GM12878 (cell line): ENCODE data around the gene ABL1. TPM values are rescaled to one million over a fixed set of nuclear protein-coding genes. Genes with fewer than 3 reads are reported as not detected.

ENCODE experiments used
- ATAC-seq: fragments of 200-7000 bp; cut with Tn5 transposase; 3 replicates; pipeline ENCODE4 v1.9.1; 2020; ENCODE audit warnings: mild to moderate bottlenecking, moderate library complexity
- BruUV-seq: library from RNA; stranded (reverse); fragments of 400-500 nt; replicated peaks from 2 replicates; lab custom pipeline; 2021; lab: Mats Ljungman, UMichigan
- CTCF ChIA-PET: fragments of 300-600 bp; sonication (Branson Sonifier 250); formaldehyde crosslinking; extraction: SDS; loops from one replicate; lab custom pipeline; 2021; ENCODE audit warnings: inconsistent platforms; lab: Yijun Ruan, JAX
- POLR2A ChIA-PET: fragments of 350-600 bp; formaldehyde crosslinking; extraction: SDS; loops from one replicate; lab custom pipeline; 2021; ENCODE audit warnings: inconsistent platforms; lab: Charles Lee
- RAD21 ChIA-PET: fragments of 300-600 bp; sonication (Branson Sonifier 250); formaldehyde crosslinking; loops from one replicate; lab custom pipeline; 2023; ENCODE audit warnings: antibody characterized with exemption; ENCODE audit not compliant: unreplicated experiment; lab: Charles Lee
- SMC1A ChIA-PET: fragments of 300-600 bp; sonication (Branson Sonifier 250); formaldehyde crosslinking; loops from one replicate; lab custom pipeline; 2023; ENCODE audit not compliant: unreplicated experiment, uncharacterized antibody; lab: Charles Lee
- DNase-seq: peaks from one replicate; pipeline ENCODE4 v3.0.0-alpha.2; 2011; ENCODE audit warnings: low read depth, low spot score
- FAIRE-seq: peaks from 3 replicates; lab custom pipeline; 2011; peaks lifted over from hg19 to GRCh38; lab: Jason Lieb, UNC
- H2AFZ ChIP-seq: 2 replicates; pipeline ENCODE4 v1.6.0; 2011; ENCODE audit warnings: low read depth, low read length, control low read depth; ENCODE audit not compliant: control insufficient read depth
- H3K27ac ChIP-seq: 2 replicates; pipeline ENCODE4 v1.5.1; 2011; ENCODE audit warnings: control low read depth; ENCODE audit not compliant: control insufficient read depth, insufficient read depth
- H3K27me3 ChIP-seq, 2 experiments: replicated peaks in 1 of 2; 2 replicates each; pipeline versions ENCODE4 v1.6.0 to v1.6.1; 2011; ENCODE audit warnings: low read length in 1 of 2; ENCODE audit not compliant: control insufficient read depth in 2 of 2, insufficient read depth in 2 of 2
- H3K36me3 ChIP-seq, 2 experiments: 2 replicates each; pipeline ENCODE4 v1.5.1; 2011; ENCODE audit warnings: low read length in 1 of 2; ENCODE audit not compliant: control insufficient read depth in 2 of 2, insufficient read depth in 2 of 2
- H3K4me1 ChIP-seq: 2 replicates; pipeline ENCODE4 v1.6.1; 2011; ENCODE audit warnings: mild to moderate bottlenecking, low read length, moderate library complexity, mixed read lengths; ENCODE audit not compliant: control insufficient read depth, insufficient read depth
- H3K4me2 ChIP-seq: 2 replicates; pipeline ENCODE4 v1.6.0; 2011; ENCODE audit warnings: control low read depth; ENCODE audit not compliant: control insufficient read depth, insufficient read depth
- H3K4me3 ChIP-seq: fragments of 200-600 bp; sonication (generic); 2 replicates; pipeline ENCODE4 v1.5.1; 2016
- H3K79me2 ChIP-seq: 2 replicates; pipeline ENCODE4 v1.6.0; 2011; ENCODE audit warnings: low read length; ENCODE audit not compliant: control insufficient read depth, insufficient read depth
- H3K9ac ChIP-seq: 2 replicates; pipeline ENCODE4 v1.8.0; 2011; ENCODE audit warnings: low read length, control low read depth, mixed read lengths; ENCODE audit not compliant: control insufficient read depth, insufficient read depth
- H3K9me3 ChIP-seq: replicated peaks from 3 replicates; pipeline ENCODE4 v1.5.1; 2011; ENCODE audit warnings: mild to moderate bottlenecking, low read length; ENCODE audit not compliant: control insufficient read depth, insufficient read depth
- H4K20me1 ChIP-seq: 2 replicates; pipeline ENCODE4 v1.6.0; 2011; ENCODE audit not compliant: control insufficient read depth, insufficient read depth
- ATF2 ChIP-seq: IDR thresholded peaks from 2 replicates; pipeline ENCODE4 v1.6.1; 2012; ENCODE audit warnings: low read length, inconsistent platforms
- BACH1 ChIP-seq: fragments of 450-650 bp; IDR thresholded peaks from 2 replicates; pipeline ENCODE4 v1.6.1; 2017; ENCODE audit warnings: mild to moderate bottlenecking, borderline replicate concordance
- BCLAF1 ChIP-seq: fragments of 450-650 bp; IDR thresholded peaks from 2 replicates; pipeline ENCODE4 v1.6.1; 2017; ENCODE audit warnings: antibody characterized with exemption, mild to moderate bottlenecking, moderate library complexity
- CHD2 ChIP-seq: IDR thresholded peaks from 2 replicates; pipeline ENCODE4 v1.6.1; 2011; ENCODE audit warnings: low read depth, low read length, improper control_type of control experiment, borderline replicate concordance
- EP300 ChIP-seq, 2 experiments: fragments of 150-350 bp in 1 of 2; IDR thresholded peaks; 2 replicates each; pipeline ENCODE4 v1.6.1; 2011 to 2012; ENCODE audit warnings: low read depth in 2 of 2, low read length in 2 of 2, borderline replicate concordance in 1 of 2, improper control_type of control experiment in 1 of 2, inconsistent platforms in 1 of 2; ENCODE audit not compliant: control insufficient read depth in 1 of 2
- GATAD2B ChIP-seq: fragments of 450-650 bp; conservative IDR thresholded peaks from 2 replicates; pipeline ENCODE4 v1.6.1; 2017; ENCODE audit warnings: low read depth, mild to moderate bottlenecking, moderate library complexity
- HDAC6 ChIP-seq: fragments of 200-600 bp; sonication (generic); IDR thresholded peaks from one replicate; pipeline ENCODE4 v1.8.0; 2017; ENCODE audit warnings: antibody characterized with exemption; ENCODE audit not compliant: unreplicated experiment
- JUNB ChIP-seq: IDR thresholded peaks from 2 replicates; pipeline ENCODE4 v1.6.1; 2016; ENCODE audit warnings: antibody characterized with exemption, mild to moderate bottlenecking
- MLLT1 ChIP-seq: fragments of 450-650 bp; IDR thresholded peaks from 2 replicates; pipeline ENCODE4 v1.6.1; 2016; ENCODE audit warnings: mild to moderate bottlenecking
- MYC ChIP-seq: IDR thresholded peaks from 2 replicates; pipeline ENCODE4 v1.6.1; 2011; ENCODE audit warnings: mild to moderate bottlenecking, low read length, moderate library complexity, inconsistent platforms; ENCODE audit not compliant: insufficient read depth, insufficient replicate concordance, insufficient read length, severe bottlenecking
- NBN ChIP-seq: fragments of 450-650 bp; IDR thresholded peaks from 2 replicates; pipeline ENCODE4 v1.6.1; 2016
- PAX8 ChIP-seq: fragments of 450-650 bp; IDR thresholded peaks from 2 replicates; pipeline ENCODE4 v1.6.1; 2017; ENCODE audit warnings: mild to moderate bottlenecking, moderate library complexity
- PKNOX1 ChIP-seq: fragments of 450-650 bp; IDR thresholded peaks from 2 replicates; pipeline ENCODE4 v1.6.1; 2016; ENCODE audit warnings: mild to moderate bottlenecking
- SREBF1 ChIP-seq: IDR thresholded peaks from 2 replicates; pipeline ENCODE4 v1.6.1; 2012; ENCODE audit warnings: mild to moderate bottlenecking, low read length
- TCF3 ChIP-seq: IDR thresholded peaks from 2 replicates; pipeline ENCODE4 v1.6.1; 2012; ENCODE audit warnings: low read depth, mild to moderate bottlenecking, low read length, borderline replicate concordance; ENCODE audit not compliant: insufficient read depth
- ZNF207 ChIP-seq: fragments of 450-650 bp; IDR thresholded peaks from 2 replicates; pipeline ENCODE4 v1.6.1; 2014; ENCODE audit warnings: antibody characterized with exemption, mild to moderate bottlenecking, borderline replicate concordance
- ZSCAN29 ChIP-seq: fragments of 450-650 bp; IDR thresholded peaks from 2 replicates; pipeline ENCODE4 v1.6.1; 2017; ENCODE audit warnings: mild to moderate bottlenecking, moderate library complexity
- whole genome bisulfite sequencing: methylation state at CpG from one replicate; pipeline ENCODE4 v1.1.6; 2016; ENCODE audit warnings: low lambda C conversion rate; ENCODE audit not compliant: insufficient replicate concordance, insufficient coverage; ENCODE audit errors: missing lambda C conversion rate; 5-methylcytosine and 5-hydroxymethylcytosine counted together
- in situ Hi-C: fragments of 300-500 bp; cut with MboI; formaldehyde crosslinking; loops from 9 replicates; pipeline ENCODE4 v1.14.3; 2018; ENCODE audit warnings: mixed read lengths
- intact Hi-C: fragments of 100-400 bp; cut with micrococcal nuclease; formaldehyde crosslinking; loops from one replicate; pipeline ENCODE4 v1.14.2; 2022; ENCODE audit not compliant: unreplicated experiment
- polyA plus RNA-seq, 11 experiments: library from polyadenylated mRNA; depleted of rRNA in 4 of 11; unstranded in 6 of 11; stranded (reverse) in 5 of 11; fragments of >200 nt; fragmentation: Nextera tagmentation in 4 of 11; fragmentation: Illumina TruSeq in 1 of 11; extraction: Ambion mirVana in 4 of 11; extraction: Trizol in 1 of 11; gene quantifications; 1 replicate in 1 of 11; 2 replicates in 10 of 11; pipeline versions ENCODE4 v1.2.1 to v1.2.3, GENCODE V29; 2011 to 2016; ENCODE audit warnings: inconsistent platforms in 2 of 11, missing spikeins in 2 of 11, low read depth in 1 of 11
- total RNA-seq, 4 experiments: library from RNA; depleted of rRNA in 3 of 4; stranded (reverse); fragments of >200 nt in 3 of 4; fragmentation: Illumina TruSeq in 1 of 4; extraction: Trizol in 1 of 4; gene quantifications; 2 replicates each; pipeline versions ENCODE4 v1.2.1 to v1.2.3, GENCODE V29; 2013 to 2021

ABL1 gene
- total and polyA plus RNA-seq, 10 of the 15 experiments (the other 5 are each of a cell fraction or from before 2014, with no cell fraction given): 0.79 to 51.5 (median 16.3) TPM

GRCh38 chr9:130923611-130924447 lies 88.8 kb downstream of the ABL1 start:
- H3K9ac ChIP-seq: no peak overlapping the region
- in situ Hi-C loops (no loop called here), intact Hi-C loops (no loop called here)
- no peaks in the 10 kb centered on the region; a peak in 1 of 4 replicates for H3K27me3 ChIP-seq
- SMC1A ChIA-PET: no interaction called here
- H3K36me3 ChIP-seq: no peaks in the 10 kb centered on the region
- no peak overlapping the region for H3K27ac ChIP-seq
- BruUV-seq: no TSS peak
- H3K9me3 ChIP-seq: no peaks in the 10 kb centered on the region
- DNase-seq (no peak), FAIRE-seq (no peak), ATAC-seq (no peak)
- TF ChIP-seq TCF3 (no peak), JUNB (no peak), ZNF207 (no peak), EP300 (IDR thresholded peaks at IDR 0.05; ENCODE audit: borderline replicate concordance in 1 of 2, control insufficient read depth in 1 of 2, low read depth in 2 of 2, low read length in 2 of 2) (no peak), PAX8 (no peak), CHD2 (no peak), BACH1 (no peak), MLLT1 (no peak), ATF2 (no peak), NBN (no peak), PKNOX1 (no peak), MYC (no peak), BCLAF1 (no peak), GATAD2B (no peak), HDAC6 (no peak), ZSCAN29 (no peak), SREBF1 (no peak)
- H3K4me1 ChIP-seq: peaks cover 26% of the 10 kb centered on the region
- RAD21 ChIA-PET: no interaction called here
- no peak overlapping the region for H2AFZ ChIP-seq
- POLR2A ChIA-PET: no interaction called here
- no peaks in the 10 kb centered on the region for H3K79me2 ChIP-seq
- WGBS: 49% methylated on average over 27 of the region's 42 CpGs
- no peak overlapping the region for H3K4me2 ChIP-seq
- 0 out of 2 replicates have a peak, but pooled peaks cover 2% of the 10 kb centered on the region for H4K20me1 ChIP-seq
- H3K4me3 ChIP-seq: no peak overlapping the region
- CTCF ChIA-PET: interaction anchor here (1.1 kb wide), 1 partner anchor 53 kb away, joined by 5 read pairs; no protein-coding TSS in a partner anchor
